Adipocyte (in vitro differentiated cells): ENCODE data around the gene EPC1.
"Not testable (repeated sequence)": the region's sequence is repeated elsewhere in the genome, so short reads cannot be mapped to it uniquely, and the experiment has no call there.

Experiments
- DNase-seq: peaks from one replicate; pipeline ENCODE4 v3.0.0-alpha.2; 2015; ENCODE audit warnings: low read depth
- H3K27me3 ChIP-seq: replicated peaks from 2 replicates; pipeline ENCODE4 v1.7.0; 2013; ENCODE audit warnings: mild to moderate bottlenecking, low read length, moderate library complexity; ENCODE audit not compliant: control insufficient read depth, insufficient read depth
- H3K36me3 ChIP-seq: 2 replicates; pipeline ENCODE4 v1.7.0; 2013; ENCODE audit warnings: low read length, mild to moderate bottlenecking, moderate library complexity; ENCODE audit not compliant: control insufficient read depth, insufficient read depth, severe bottlenecking
- H3K4me1 ChIP-seq: 2 replicates; pipeline ENCODE4 v1.7.0; 2013; ENCODE audit warnings: mild to moderate bottlenecking, low read length, moderate library complexity; ENCODE audit not compliant: control insufficient read depth, insufficient read depth
- H3K4me3 ChIP-seq: 2 replicates; pipeline ENCODE4 v1.7.0; 2013; ENCODE audit warnings: mild to moderate bottlenecking, low read length, moderate library complexity
- H3K9ac ChIP-seq: 2 replicates; pipeline ENCODE4 v1.7.0; 2013; ENCODE audit warnings: mild to moderate bottlenecking, low read length, moderate library complexity
- H3K9me3 ChIP-seq: 2 replicates; pipeline ENCODE4 v1.7.0; 2013; ENCODE audit warnings: mild to moderate bottlenecking, low read length, moderate library complexity; ENCODE audit not compliant: control insufficient read depth

Gene EPC1

DNA sequence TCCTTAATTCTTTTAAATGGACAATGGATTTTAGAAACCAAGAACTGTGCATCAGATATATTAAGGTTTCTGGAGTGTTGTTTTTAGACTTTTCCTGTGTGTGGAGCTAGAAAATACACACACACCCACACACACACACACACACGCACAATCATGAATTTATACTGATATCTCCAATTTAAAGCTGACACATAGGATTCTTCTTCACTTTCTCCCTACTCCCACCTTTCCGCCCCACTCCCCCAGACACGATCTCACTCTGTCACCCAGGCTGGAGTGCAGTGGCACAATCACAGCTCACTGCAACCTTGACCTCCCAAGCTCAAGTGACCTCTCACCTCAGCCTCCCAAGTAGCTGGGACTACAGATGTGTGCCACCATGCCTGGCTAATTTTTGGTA lies 100.3 kb downstream of the EPC1 start:
- Histone ChIP-seq H3K9me3 (no peaks in the 10 kb centered on the region), H3K36me3 (no peaks in the 10 kb centered on the region), H3K9ac (no peak overlapping the region), H3K27me3 (no peaks in the 10 kb centered on the region), H3K4me3 (no peak overlapping the region), H3K4me1 (peaks cover 27% of the 10 kb centered on the region)
- no peak for DNase-seq

DNA sequence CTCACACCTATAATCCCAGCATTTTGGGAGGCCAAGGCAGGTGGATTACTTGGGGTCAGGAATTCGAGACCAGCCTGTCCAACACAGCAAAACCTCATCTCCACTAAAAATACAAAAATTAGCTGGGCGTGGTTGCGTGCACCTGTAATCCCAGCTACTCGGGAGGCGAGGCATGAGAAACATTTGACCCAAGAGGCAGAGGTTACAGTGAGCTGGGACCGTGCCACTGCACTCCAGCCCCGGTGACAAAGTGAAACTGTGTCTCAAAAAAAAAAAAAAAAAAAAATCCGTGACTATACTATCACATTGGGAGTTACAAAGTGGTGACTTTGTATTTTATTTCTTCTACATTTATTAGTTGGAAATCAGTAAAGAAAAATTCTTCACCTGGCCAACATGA lies 101.2 kb downstream of the EPC1 start:
- Histone ChIP-seq H3K9ac (no peak overlapping the region), H3K4me3 (no peak overlapping the region), H3K36me3 (no peaks in the 10 kb centered on the region), H3K9me3 (no peaks in the 10 kb centered on the region), H3K4me1 (peaks cover 34% of the 10 kb centered on the region), H3K27me3 (no peaks in the 10 kb centered on the region)
- no peak for DNase-seq

- Histone ChIP-seq H3K9ac (no peak overlapping the region), H3K36me3 (no peaks in the 10 kb centered on the region), H3K9me3 (no peaks in the 10 kb centered on the region), H3K4me1 (peaks cover 44% of the 10 kb centered on the region), H3K27me3 (no peaks in the 10 kb centered on the region), H3K4me3 (no peak overlapping the region)
- no peak for DNase-seq
Measured at GRCh38 chr10:32244421-32245207, 102.3 kb downstream of the EPC1 start.

- Histone ChIP-seq H3K9me3 (no peaks in the 10 kb centered on the region), H3K27me3 (no peaks in the 10 kb centered on the region), H3K4me1 (peaks cover 49% of the 10 kb centered on the region), H3K9ac (no peak overlapping the region), H3K36me3 (no peaks in the 10 kb centered on the region), H3K4me3 (no peak overlapping the region)
- no peak for DNase-seq
Measured at GRCh38 chr10:32244011-32244410, 102.9 kb downstream of the EPC1 start.

- Histone ChIP-seq H3K9ac (peak overlapping the region; percentile 25), H3K36me3 (no peaks in the 10 kb centered on the region), H3K9me3 (no peaks in the 10 kb centered on the region), H3K4me1 (peaks cover 62% of the 10 kb centered on the region), H3K27me3 (no peaks in the 10 kb centered on the region), H3K4me3 (no peak overlapping the region)
- DNase-seq: peak; percentile 13
Measured at GRCh38 chr10:32241946-32242345, 105.0 kb downstream of the EPC1 start.

GRCh38 chr10:32240471-32240870 lies 106.5 kb downstream of the EPC1 start:
- peak overlapping the region; percentile 48 for H3K4me3 ChIP-seq
- no peaks in the 10 kb centered on the region for H3K9me3 ChIP-seq
- no peaks in the 10 kb centered on the region for H3K27me3 ChIP-seq
- H3K4me1 ChIP-seq: peaks cover 62% of the 10 kb centered on the region
- DNase-seq: peak; percentile 15
- H3K9ac ChIP-seq: no peak overlapping the region
- H3K36me3 ChIP-seq: no peaks in the 10 kb centered on the region

GRCh38 chr10:32239769-32240168 lies 107.2 kb downstream of the EPC1 start:
- Histone ChIP-seq H3K9me3 (no peaks in the 10 kb centered on the region), H3K4me3 (peak overlapping the region; percentile 48), H3K27me3 (no peaks in the 10 kb centered on the region), H3K9ac (no peak overlapping the region), H3K4me1 (peaks cover 58% of the 10 kb centered on the region), H3K36me3 (no peaks in the 10 kb centered on the region)
- DNase-seq: peak; percentile 55

DNA sequence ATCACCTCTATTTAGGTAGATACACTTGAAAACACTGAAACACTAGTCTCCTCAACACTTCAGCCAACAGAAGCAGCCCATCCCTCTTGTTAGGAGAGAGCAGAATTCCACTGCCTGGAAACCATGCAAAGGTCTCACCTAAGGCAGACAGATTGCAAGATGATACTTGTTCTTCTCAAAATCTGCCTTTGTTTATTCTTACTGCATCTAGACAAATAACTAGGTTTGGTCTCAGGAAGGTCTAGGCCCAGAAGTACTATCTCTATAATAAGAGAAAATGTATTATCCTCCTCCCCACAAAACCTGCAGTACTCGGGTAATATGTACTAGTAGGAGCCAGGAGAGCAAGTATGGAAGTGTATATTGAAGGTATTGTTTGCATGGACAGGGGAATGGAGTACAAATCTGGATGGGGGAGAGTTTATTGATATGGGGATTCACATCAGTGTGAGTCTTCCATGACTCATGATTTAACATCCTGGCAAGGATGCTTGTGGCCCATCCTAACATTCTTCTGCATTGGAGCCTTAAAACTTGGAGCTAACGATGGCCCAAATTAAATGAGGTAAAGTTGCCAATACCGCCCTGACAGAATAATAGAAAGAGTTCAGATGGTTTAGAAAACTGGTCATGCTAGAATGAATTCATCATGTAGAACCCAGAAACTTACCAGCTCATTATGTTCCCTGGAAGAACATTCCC lies 109.2 kb downstream of the EPC1 start:
- peak; percentile 36 for DNase-seq
- Histone ChIP-seq H3K9ac (no peak overlapping the region), H3K4me3 (no peak overlapping the region), H3K36me3 (no peaks in the 10 kb centered on the region), H3K27me3 (no peaks in the 10 kb centered on the region), H3K9me3 (no peaks in the 10 kb centered on the region), H3K4me1 (peaks cover 45% of the 10 kb centered on the region)

- Histone ChIP-seq H3K9me3 (no peaks in the 10 kb centered on the region), H3K27me3 (no peaks in the 10 kb centered on the region), H3K4me3 (no peak overlapping the region), H3K9ac (no peak overlapping the region), H3K4me1 (peaks cover 16% of the 10 kb centered on the region), H3K36me3 (no peaks in the 10 kb centered on the region)
- DNase-seq: peak; percentile 20
Measured at GRCh38 chr10:32234471-32234870, 112.5 kb downstream of the EPC1 start.

DNA sequence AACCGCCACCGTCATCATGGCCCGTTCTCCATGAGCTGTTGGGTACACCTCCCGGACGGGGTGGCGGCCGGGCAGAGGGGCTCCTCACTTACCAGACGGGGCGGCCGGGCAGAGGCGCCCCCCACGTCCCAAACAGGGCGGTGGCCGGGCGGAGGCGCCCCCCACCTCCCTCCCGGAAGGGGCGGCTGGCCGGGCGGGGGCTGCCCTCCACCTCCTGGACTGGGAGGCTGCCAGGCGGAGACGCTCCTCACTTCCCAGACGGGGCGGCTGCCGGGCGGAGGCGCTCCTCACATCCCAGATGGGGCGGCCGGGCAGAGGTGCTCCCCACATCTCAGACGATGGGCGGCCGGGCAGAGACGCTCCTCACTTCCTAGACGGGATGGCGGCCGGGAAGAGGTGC lies 113.6 kb downstream of the EPC1 start:
- not testable (repeated sequence) for H3K9ac ChIP-seq, H3K36me3 ChIP-seq, H3K4me1 ChIP-seq, DNase-seq, H3K4me3 ChIP-seq, H3K9me3 ChIP-seq, H3K27me3 ChIP-seq

DNA sequence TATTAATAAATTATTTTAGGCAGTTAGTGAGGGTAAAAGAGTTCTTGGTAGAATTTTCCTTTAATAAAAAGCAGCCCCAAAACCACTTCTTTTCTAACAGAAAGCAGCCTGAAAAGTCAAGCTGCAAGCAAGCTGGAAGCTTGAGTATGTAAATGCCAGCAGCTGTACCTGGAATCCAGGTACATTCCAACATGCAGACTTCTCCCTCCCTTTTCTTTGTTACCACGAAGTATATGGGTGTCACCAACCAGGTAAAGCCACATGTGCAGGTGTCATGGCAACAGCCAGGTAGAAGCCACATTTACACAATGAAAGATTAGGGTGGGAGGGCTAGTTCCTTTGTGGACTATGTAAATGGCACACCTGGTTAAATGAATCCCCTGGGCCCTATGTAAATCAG lies 114.6 kb downstream of the EPC1 start:
- Histone ChIP-seq H3K4me3 (no peak overlapping the region), H3K27me3 (no peaks in the 10 kb centered on the region), H3K4me1 (no peaks in the 10 kb centered on the region), H3K9ac (no peak overlapping the region), H3K36me3 (no peaks in the 10 kb centered on the region), H3K9me3 (no peaks in the 10 kb centered on the region)
- DNase-seq: no peak
